SK-N-SH treated with all-trans-retinoic acid at 6 μM for 48 hours (cell line): ENCODE data around the gene PCBP3.
A peak's percentile ranks its signal among the peaks of the same experiment; 100 is the strongest.

Experiments used
- ATAC-seq: fragments of 200-7000 bp; cut with Tn5 transposase; 3 replicates; pipeline ENCODE4 v1.9.1; 2020; ENCODE audit warnings: mild to moderate bottlenecking, moderate library complexity
- ARNTL ChIP-seq: fragments of 450-650 bp; formaldehyde crosslinking; IDR thresholded peaks from 2 replicates; pipeline ENCODE4 v1.5.0; 2020; ENCODE audit warnings: low read depth, mild to moderate bottlenecking, moderate library complexity, borderline replicate concordance
- CSDC2 ChIP-seq: fragments of 250-450 bp; sonication (Bioruptor Pico); IDR thresholded peaks from 2 replicates; pipeline ENCODE4 v1.5.0; 2020; ENCODE audit warnings: mild to moderate bottlenecking, moderate library complexity
- GLIS3 ChIP-seq: fragments of 250-450 bp; sonication (Bioruptor Pico); IDR thresholded peaks from 2 replicates; pipeline ENCODE4 v1.5.0; 2020; ENCODE audit warnings: mild to moderate bottlenecking, moderate library complexity
- ISL1 ChIP-seq: fragments of 250-450 bp; sonication (Bioruptor Pico); IDR thresholded peaks from 2 replicates; pipeline ENCODE4 v2.1.2; 2022; ENCODE audit warnings: mild to moderate bottlenecking, moderate library complexity
- OSR1 ChIP-seq: fragments of 250-450 bp; sonication (Bioruptor Pico); IDR thresholded peaks from 2 replicates; pipeline ENCODE4 v1.8.0; 2022; ENCODE audit warnings: moderate library complexity, mild to moderate bottlenecking, inconsistent platforms
- PATZ1 ChIP-seq: fragments of 250-450 bp; sonication (Bioruptor Pico); IDR thresholded peaks from 2 replicates; pipeline ENCODE4 v1.8.0; 2020; ENCODE audit warnings: mild to moderate bottlenecking, moderate library complexity, borderline replicate concordance
- POU6F1 ChIP-seq: fragments of 250-450 bp; sonication (Bioruptor Pico); IDR thresholded peaks from 2 replicates; pipeline ENCODE4 v1.8.0; 2021; ENCODE audit warnings: low read depth, mild to moderate bottlenecking, moderate library complexity, borderline replicate concordance
- PPARA ChIP-seq: fragments of 250-450 bp; sonication (Bioruptor Pico); IDR thresholded peaks from 2 replicates; pipeline ENCODE4 v1.5.0; 2020; ENCODE audit warnings: mild to moderate bottlenecking, borderline replicate concordance
- RARB ChIP-seq: fragments of 250-450 bp; sonication (Bioruptor Pico); IDR thresholded peaks from 2 replicates; pipeline ENCODE4 v1.8.0; 2021; ENCODE audit warnings: mild to moderate bottlenecking, moderate library complexity
- SNAI2 ChIP-seq: fragments of 250-450 bp; sonication (Bioruptor Pico); IDR thresholded peaks from 2 replicates; pipeline ENCODE4 v1.5.0; 2020; ENCODE audit warnings: mild to moderate bottlenecking, moderate library complexity
- TCF4 ChIP-seq: fragments of 250-450 bp; sonication (Bioruptor Pico); IDR thresholded peaks from 2 replicates; pipeline ENCODE4 v1.8.0; 2021; ENCODE audit warnings: mild to moderate bottlenecking, moderate library complexity, borderline replicate concordance
- TOX ChIP-seq: fragments of 250-450 bp; sonication (Bioruptor Pico); IDR thresholded peaks from 2 replicates; pipeline ENCODE4 v1.8.0; 2021; ENCODE audit warnings: mild to moderate bottlenecking, moderate library complexity, borderline replicate concordance
- TSHZ2 ChIP-seq: fragments of 250-450 bp; sonication (Bioruptor Pico); IDR thresholded peaks from 2 replicates; pipeline ENCODE4 v1.5.0; 2020; ENCODE audit warnings: mild to moderate bottlenecking, moderate library complexity
- ZC3H10 ChIP-seq: fragments of 250-450 bp; sonication (Bioruptor Pico); IDR thresholded peaks from 2 replicates; pipeline ENCODE4 v1.5.1; 2021; ENCODE audit warnings: mild to moderate bottlenecking, moderate library complexity
- ZFP30 ChIP-seq: fragments of 450-650 bp; formaldehyde crosslinking; IDR thresholded peaks from 2 replicates; pipeline ENCODE4 v1.5.0; 2022; ENCODE audit warnings: mild to moderate bottlenecking, moderate library complexity
- ZNF565 ChIP-seq: fragments of 450-650 bp; formaldehyde crosslinking; conservative IDR thresholded peaks from 2 replicates; pipeline ENCODE4 v1.5.0; 2020; ENCODE audit warnings: low read depth, mild to moderate bottlenecking, moderate library complexity
- ZNF70 ChIP-seq: fragments of 450-650 bp; formaldehyde crosslinking; IDR thresholded peaks from 2 replicates; pipeline ENCODE4 v1.5.0; 2020; ENCODE audit warnings: mild to moderate bottlenecking, moderate library complexity
- ZNF8 ChIP-seq: fragments of 450-650 bp; formaldehyde crosslinking; IDR thresholded peaks from 2 replicates; pipeline ENCODE4 v1.5.0; 2020; ENCODE audit warnings: mild to moderate bottlenecking, moderate library complexity

The PCBP3 gene

GRCh38 chr21:45820171-45821091 is 176.9 kb downstream of the PCBP3 start:
- TF ChIP-seq RARB (CRISPR knock-in tag) (no peak), GLIS3 (CRISPR knock-in tag) (no peak), TOX (CRISPR knock-in tag) (no peak)
- TF ChIP-seq, all 23 proteins: peak for 0
- ATAC-seq = peak; percentile 93

GRCh38 chr21:45821315-45821962 is 177.9 kb downstream of the PCBP3 start:
- TF ChIP-seq TSHZ2 (CRISPR knock-in tag) (no peak), ZNF70 (CRISPR knock-in tag) (no peak), SNAI2 (CRISPR knock-in tag) (no peak), GLIS3 (CRISPR knock-in tag) (no peak), TOX (CRISPR knock-in tag) (no peak), ISL1 (no peak)
- no peak for ATAC-seq

GRCh38 chr21:45821998-45822397 is 178.5 kb downstream of the PCBP3 start:
- ATAC-seq = no peak
- no peak for TF ChIP-seq OSR1 (CRISPR knock-in tag)
- no peak for TF ChIP-seq TOX (CRISPR knock-in tag)
- TF ChIP-seq TCF4 (CRISPR knock-in tag) = no peak
- TF ChIP-seq ZFP30 (CRISPR knock-in tag) = no peak
- TF ChIP-seq PPARA (CRISPR knock-in tag) = no peak
- no peak for TF ChIP-seq ARNTL
- no peak for TF ChIP-seq ZNF565 (CRISPR knock-in tag)
- TF ChIP-seq CSDC2 (CRISPR knock-in tag) = no peak
- TF ChIP-seq PATZ1 (CRISPR knock-in tag) = no peak
- TF ChIP-seq POU6F1 (CRISPR knock-in tag) = no peak

GRCh38 chr21:45822429-45823099 is 179.0 kb downstream of the PCBP3 start:
- no peak for TF ChIP-seq ZC3H10 (CRISPR knock-in tag)
- TF ChIP-seq, all 23 proteins: peak for 0
- ATAC-seq = no peak

- TF ChIP-seq RARB (CRISPR knock-in tag) = no peak
- TF ChIP-seq ISL1 = no peak
- TF ChIP-seq PATZ1 (CRISPR knock-in tag) = no peak
- no peak for TF ChIP-seq ZC3H10 (CRISPR knock-in tag)
- no peak for TF ChIP-seq ZNF8 (CRISPR knock-in tag)
- TF ChIP-seq ZNF70 (CRISPR knock-in tag) = no peak
- ATAC-seq = no peak
Observed at GRCh38 chr21:45823100-45823681, 179.7 kb downstream of the PCBP3 start.
